PFSK-1 (cell line): ENCODE data around the gene DAB2IP.

Source experiments
- FOXP2 ChIP-seq: optimal IDR thresholded peaks from 2 replicates; pipeline ENCODE3; 2011; ENCODE audit warnings: borderline replicate concordance, control low read depth, inconsistent platforms; ENCODE audit not compliant: insufficient read depth; ENCODE audit errors: extremely low read length, extremely low read depth
- POLR2AphosphoS5 ChIP-seq: IDR thresholded peaks from 2 replicates; pipeline ENCODE4 v1.6.1; 2012; ENCODE audit warnings: low read depth, mild to moderate bottlenecking, control low read depth, low read length, moderate library complexity
- REST ChIP-seq, 2 experiments: IDR thresholded peaks; 2 replicates each; pipeline versions ENCODE4 v1.6.1 to v1.8.0; 2011 to 2012; ENCODE audit warnings: low read depth in 2 of 2, low read length in 2 of 2, control low read depth in 1 of 2, inconsistent platforms in 1 of 2, mild to moderate bottlenecking in 1 of 2, moderate library complexity in 1 of 2; ENCODE audit not compliant: insufficient read depth in 1 of 2
- SIN3A ChIP-seq: IDR thresholded peaks from 2 replicates; pipeline ENCODE4 v1.6.1; 2012; ENCODE audit warnings: mild to moderate bottlenecking, low read length, moderate library complexity, borderline replicate concordance; ENCODE audit not compliant: insufficient read depth
- TAF1 ChIP-seq: IDR thresholded peaks from 2 replicates; pipeline ENCODE4 v1.6.1; 2012; ENCODE audit warnings: low read length, control low read depth, borderline replicate concordance; ENCODE audit not compliant: insufficient read depth

DAB2IP gene

GRCh38 chr9:121674017-121674416, 22.6 kb downstream of the DAB2IP start:
- TF ChIP-seq POLR2AphosphoS5, result no peak
- no peak for TF ChIP-seq SIN3A
- no peak for TF ChIP-seq TAF1
- TF ChIP-seq FOXP2, result no peak
- TF ChIP-seq REST (IDR thresholded peaks at IDR 0.05; ENCODE audit: insufficient read depth in 1 of 2, low read depth in 2 of 2, low read length in 2 of 2), result no peak

DNA sequence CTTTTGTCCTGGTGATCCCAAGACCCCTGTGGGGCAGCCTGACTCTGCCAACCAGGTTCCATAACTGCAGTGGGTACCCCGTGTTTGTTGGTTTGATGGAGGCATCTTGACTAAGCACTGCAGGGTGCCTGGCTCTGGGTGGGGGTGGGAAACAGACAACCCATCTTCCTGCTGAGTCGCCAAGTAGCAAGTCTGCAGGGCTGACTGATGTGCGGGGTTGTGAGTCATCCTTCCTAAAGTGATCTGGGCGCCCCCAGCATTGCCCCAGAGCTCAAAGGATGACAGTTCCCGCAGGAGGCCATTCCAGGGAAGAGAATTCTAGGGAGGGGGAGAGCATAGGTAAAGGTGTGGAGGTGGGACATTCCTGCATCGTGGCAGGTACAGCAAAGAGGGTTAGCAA, 23.5 kb downstream of the DAB2IP start:
- no peak for TF ChIP-seq FOXP2
- TF ChIP-seq TAF1, result no peak
- TF ChIP-seq POLR2AphosphoS5, result no peak
- no peak for TF ChIP-seq REST (IDR thresholded peaks at IDR 0.05; ENCODE audit: insufficient read depth in 1 of 2, low read depth in 2 of 2, low read length in 2 of 2)
- no peak for TF ChIP-seq SIN3A

GRCh38 chr9:121675381-121675780, 23.9 kb downstream of the DAB2IP start:
- TF ChIP-seq FOXP2 (no peak), REST (IDR thresholded peaks at IDR 0.05; ENCODE audit: insufficient read depth in 1 of 2, low read depth in 2 of 2, low read length in 2 of 2) (no peak), SIN3A (no peak), POLR2AphosphoS5 (no peak), TAF1 (no peak)

DNA sequence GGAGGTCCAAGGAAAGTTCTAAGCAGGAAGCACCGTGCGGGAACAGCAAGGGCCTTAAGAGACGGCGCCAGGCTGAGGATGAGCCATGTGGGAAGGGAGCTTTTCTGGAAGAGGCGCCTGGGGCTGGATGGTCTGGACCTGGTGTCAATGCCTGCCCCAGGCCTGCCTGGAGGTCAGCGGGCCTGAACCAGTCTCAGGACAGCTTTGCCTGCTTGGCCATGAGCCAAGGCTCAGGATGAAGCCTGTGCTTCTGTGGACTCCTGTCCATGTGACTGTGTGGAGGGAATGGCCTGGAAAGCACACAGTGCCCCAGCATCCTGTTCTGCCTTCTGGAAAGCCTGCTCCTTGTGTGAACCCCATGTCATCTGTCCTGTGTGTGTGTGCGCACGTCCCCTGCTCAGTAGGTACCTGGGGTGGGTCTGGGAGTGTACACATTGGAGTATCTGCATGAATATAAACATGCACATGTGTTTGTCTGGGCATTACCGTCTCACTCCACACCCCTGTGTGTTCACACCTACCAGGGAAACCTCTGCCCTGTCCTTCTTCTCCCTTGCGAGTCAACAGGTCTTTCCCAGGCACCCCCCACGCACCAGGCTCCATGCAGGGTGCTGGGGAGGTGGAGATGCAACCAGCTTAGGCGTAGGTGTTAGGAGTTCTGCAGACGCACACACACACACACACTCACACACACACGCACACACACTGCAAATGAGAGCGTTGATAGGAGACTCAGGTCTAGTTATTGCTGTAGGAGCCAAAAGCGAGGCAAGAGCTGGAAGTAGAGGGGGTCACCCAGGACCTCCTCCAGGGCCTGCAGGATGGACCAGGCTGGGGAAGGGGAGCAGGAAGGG, 24.8 kb downstream of the DAB2IP start:
- TF ChIP-seq REST (IDR thresholded peaks at IDR 0.05; ENCODE audit: insufficient read depth in 1 of 2, low read depth in 2 of 2, low read length in 2 of 2) (no peak), SIN3A (no peak), POLR2AphosphoS5 (no peak), FOXP2 (no peak), TAF1 (no peak)

GRCh38 chr9:121676926-121677325, 25.5 kb downstream of the DAB2IP start:
- TF ChIP-seq POLR2AphosphoS5 (no peak), FOXP2 (no peak), TAF1 (no peak), SIN3A (no peak), REST (IDR thresholded peaks at IDR 0.05; ENCODE audit: insufficient read depth in 1 of 2, low read depth in 2 of 2, low read length in 2 of 2) (no peak)
